T-helper 17 cell (primary cell): ENCODE results near the gene BEAN1. TPM values are rescaled to one million over a fixed set of nuclear protein-coding genes. Genes with fewer than 3 reads are reported as not detected.
A peak's percentile ranks its signal among the peaks of the same experiment; 100 is the strongest.

Experiments
- ATAC-seq: fragments of 150-1000 bp; cut with Tn5 transposase; 2 replicates; pipeline ENCODE4 v1.10.0; 2021; ENCODE audit warnings: mild to moderate bottlenecking, moderate library complexity
- DNase-seq, 3 donors: peaks; one replicate each; pipeline versions ENCODE4 v3.0.0 to v3.0.0-alpha.2; 2020 to 2021
- H3K9me3 ChIP-seq: one replicate; pipeline ENCODE4 v1.7.0; 2013; ENCODE audit warnings: low read length, mild to moderate bottlenecking; ENCODE audit not compliant: control insufficient read depth, poor library complexity, severe bottlenecking
- H3K27ac Mint-ChIP-seq: one replicate; pipeline ENCODE4 v1.8.0; 2022; ENCODE audit warnings: mild to moderate bottlenecking, moderate library complexity, mixed read lengths
- H3K27me3 Mint-ChIP-seq: one replicate; pipeline ENCODE4 v1.8.0; 2022; ENCODE audit warnings: mixed read lengths
- H3K36me3 Mint-ChIP-seq: one replicate; pipeline ENCODE4 v1.8.0; 2022; ENCODE audit warnings: low read depth, mixed read lengths
- H3K4me1 Mint-ChIP-seq: one replicate; pipeline ENCODE4 v1.8.0; 2022; ENCODE audit warnings: mild to moderate bottlenecking, mixed read lengths
- H3K4me3 Mint-ChIP-seq: one replicate; pipeline ENCODE4 v1.8.0; 2022; ENCODE audit warnings: mild to moderate bottlenecking, moderate library complexity, mixed read lengths
- total RNA-seq, 4 donors: library from RNA in 2 of 4; stranded (reverse) in 2 of 4; gene quantifications; one replicate each; pipeline ENCODE4 v1.2.3 and lab custom pipeline; 2022 to 2026

The BEAN1 gene
- total RNA-seq = not detected
- 0 reads per million in 2 donors for total RNA-seq (lab: John Stamatoyannopoulos, UW)

GRCh38 chr16:66427036-66427860 lies at the start of gene BEAN1:
Gene BEAN1 (plus strand): TSS chr16:66427295. CDS start chr16:66437677, 10,382 bp downstream.
- Mint-ChIP-seq H3K27me3 (peaks cover 67% of the 10 kb centered on the region), H3K4me1 (peaks cover 9% of the 10 kb centered on the region), H3K27ac (no peak within 1 kb of the TSS), H3K36me3 (peaks cover 6% of the 10 kb centered on the region), H3K4me3 (peak within 1 kb of the TSS; percentile 68)
- peaks cover 4% of the 10 kb centered on the region for H3K9me3 ChIP-seq
- DNase-seq = no peak
- peak; percentile 23 for ATAC-seq

- no peak overlapping the region for H3K27ac Mint-ChIP-seq
- H3K4me3 Mint-ChIP-seq = no peak overlapping the region
- H3K36me3 Mint-ChIP-seq = no peaks in the 10 kb centered on the region
- no peak for DNase-seq
- no peak for ATAC-seq
- H3K27me3 Mint-ChIP-seq = peaks cover 9% of the 10 kb centered on the region
- no peaks in the 10 kb centered on the region for H3K4me1 Mint-ChIP-seq
- no peaks in the 10 kb centered on the region for H3K9me3 ChIP-seq
Measured at GRCh38 chr16:66377324-66377723, 49.8 kb upstream of the BEAN1 start.

- H3K9me3 ChIP-seq = no peaks in the 10 kb centered on the region
- Mint-ChIP-seq H3K27me3 (peaks cover 9% of the 10 kb centered on the region), H3K27ac (no peak overlapping the region), H3K4me3 (no peak overlapping the region), H3K4me1 (no peaks in the 10 kb centered on the region), H3K36me3 (no peaks in the 10 kb centered on the region)
- DNase-seq (no peak), ATAC-seq (no peak)
Measured at GRCh38 chr16:66378741-66379570, 48.1 kb upstream of the BEAN1 start.

- Mint-ChIP-seq H3K4me1 (no peaks in the 10 kb centered on the region), H3K27me3 (peaks cover 9% of the 10 kb centered on the region), H3K4me3 (no peak overlapping the region), H3K27ac (no peak overlapping the region), H3K36me3 (no peaks in the 10 kb centered on the region)
- no peak for DNase-seq
- ATAC-seq = no peak
- no peaks in the 10 kb centered on the region for H3K9me3 ChIP-seq
Measured at GRCh38 chr16:66379571-66379941, 47.5 kb upstream of the BEAN1 start.

GRCh38 chr16:66380421-66380820 lies 46.7 kb upstream of the BEAN1 start:
- DNase-seq (no peak), ATAC-seq (no peak)
- no peaks in the 10 kb centered on the region for H3K9me3 ChIP-seq
- H3K27ac Mint-ChIP-seq = no peak overlapping the region
- H3K36me3 Mint-ChIP-seq = peaks cover 1% of the 10 kb centered on the region
- peaks cover 13% of the 10 kb centered on the region for H3K27me3 Mint-ChIP-seq
- H3K4me3 Mint-ChIP-seq = no peak overlapping the region
- no peaks in the 10 kb centered on the region for H3K4me1 Mint-ChIP-seq

- Mint-ChIP-seq H3K4me1 (no peaks in the 10 kb centered on the region), H3K36me3 (peaks cover 2% of the 10 kb centered on the region), H3K27ac (no peak overlapping the region), H3K4me3 (no peak overlapping the region), H3K27me3 (peaks cover 16% of the 10 kb centered on the region)
- DNase-seq = no peak
- H3K9me3 ChIP-seq = no peaks in the 10 kb centered on the region
- no peak for ATAC-seq
Measured at GRCh38 chr16:66381585-66382170, 45.4 kb upstream of the BEAN1 start.

GRCh38 chr16:66382171-66382965 lies 44.7 kb upstream of the BEAN1 start:
- H3K4me3 Mint-ChIP-seq = no peak overlapping the region
- H3K27ac Mint-ChIP-seq = no peak overlapping the region
- H3K36me3 Mint-ChIP-seq = peaks cover 2% of the 10 kb centered on the region
- peaks cover 13% of the 10 kb centered on the region for H3K27me3 Mint-ChIP-seq
- H3K4me1 Mint-ChIP-seq = no peaks in the 10 kb centered on the region
- no peaks in the 10 kb centered on the region for H3K9me3 ChIP-seq
- no peak for DNase-seq
- no peak for ATAC-seq

- Mint-ChIP-seq H3K27me3 (peaks cover 13% of the 10 kb centered on the region), H3K4me3 (no peak overlapping the region), H3K4me1 (no peaks in the 10 kb centered on the region), H3K27ac (no peak overlapping the region), H3K36me3 (peaks cover 2% of the 10 kb centered on the region)
- no peak for ATAC-seq
- no peak for DNase-seq
- no peaks in the 10 kb centered on the region for H3K9me3 ChIP-seq
Measured at GRCh38 chr16:66382966-66383299, 44.2 kb upstream of the BEAN1 start.

- Mint-ChIP-seq H3K4me3 (no peak overlapping the region), H3K27me3 (peaks cover 16% of the 10 kb centered on the region), H3K4me1 (no peaks in the 10 kb centered on the region), H3K27ac (no peak overlapping the region), H3K36me3 (peaks cover 2% of the 10 kb centered on the region)
- ATAC-seq (no peak), DNase-seq (no peak)
- no peaks in the 10 kb centered on the region for H3K9me3 ChIP-seq
Measured at GRCh38 chr16:66383551-66383950, 43.5 kb upstream of the BEAN1 start.

GRCh38 chr16:66385415-66385814 lies 41.7 kb upstream of the BEAN1 start:
- no peak overlapping the region for H3K4me3 Mint-ChIP-seq
- no peak for ATAC-seq
- peaks cover 17% of the 10 kb centered on the region for H3K27me3 Mint-ChIP-seq

GRCh38 chr16:66386629-66387622 lies 40.2 kb upstream of the BEAN1 start:
- Mint-ChIP-seq H3K27me3 (peaks cover 17% of the 10 kb centered on the region), H3K27ac (no peak overlapping the region), H3K4me3 (no peak overlapping the region), H3K4me1 (no peaks in the 10 kb centered on the region), H3K36me3 (peaks cover 2% of the 10 kb centered on the region)
- ATAC-seq (no peak), DNase-seq (no peak)
- H3K9me3 ChIP-seq = no peaks in the 10 kb centered on the region

More at GRCh38 chr16:66385415-66385814, 41.7 kb upstream of the BEAN1 start:
- Mint-ChIP-seq H3K36me3 (peaks cover 2% of the 10 kb centered on the region), H3K27ac (no peak overlapping the region), H3K4me1 (no peaks in the 10 kb centered on the region)
- H3K9me3 ChIP-seq = no peaks in the 10 kb centered on the region
- DNase-seq = no peak

GRCh38 chr16:66387817-66388332 lies 39.2 kb upstream of the BEAN1 start:
- no peak for ATAC-seq
- no peak overlapping the region for H3K4me3 Mint-ChIP-seq
- peaks cover 2% of the 10 kb centered on the region for H3K4me1 Mint-ChIP-seq

More at GRCh38 chr16:66387817-66388332, 39.2 kb upstream of the BEAN1 start:
- Mint-ChIP-seq H3K36me3 (peaks cover 2% of the 10 kb centered on the region), H3K27ac (no peak overlapping the region), H3K27me3 (peaks cover 17% of the 10 kb centered on the region)
- no peak for DNase-seq
- H3K9me3 ChIP-seq = no peaks in the 10 kb centered on the region
